Measurements from ENCODE around the gene MEIS1. TPM values are rescaled to one million over a fixed set of nuclear protein-coding genes. Genes with fewer than 3 reads are reported as not detected.

MEIS1 gene
- total RNA-seq, 1 experiment from 2014 or later, result 0.66 TPM

DNA sequence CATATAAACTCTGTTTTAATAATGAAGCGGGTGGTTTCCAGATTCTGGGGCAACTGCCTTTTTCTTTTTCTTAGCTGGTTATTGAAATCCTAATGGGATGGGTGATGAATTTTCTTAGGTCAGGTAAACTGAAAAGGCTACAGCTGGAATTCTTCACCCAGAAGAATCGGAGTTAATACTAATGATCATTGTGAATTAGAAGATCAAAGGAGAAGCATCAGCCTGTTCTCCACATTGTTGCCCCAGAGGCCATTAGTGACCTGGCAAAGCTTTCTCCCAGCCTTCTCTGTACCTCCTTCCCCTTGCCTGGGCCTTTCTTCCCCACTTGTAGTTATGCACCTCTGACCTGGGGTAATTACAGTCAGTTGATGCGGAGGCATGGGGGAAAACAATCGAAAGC is 82.8 kb downstream of the MEIS1 start:
- Histone ChIP-seq H4K91ac (ENCODE audit: insufficient read length, low read depth, low read length) (no peak overlapping the region), H3K18ac (ENCODE audit: insufficient read length, low read depth, low read length) (no peak overlapping the region), H3K23ac (ENCODE audit: insufficient read length, low read depth, low read length) (no peak overlapping the region), H3K79me1 (ENCODE audit: insufficient read depth, low read depth, low read length, poor library complexity, severe bottlenecking) (no peaks in the 10 kb centered on the region), H3K27ac (ENCODE audit: insufficient read length, low read depth, low read length) (no peak overlapping the region), H2BK12ac (ENCODE audit: insufficient read length, low read depth, low read length) (no peak overlapping the region), H3K56ac (ENCODE audit: insufficient read length, low read depth, low read length) (no peak overlapping the region), H3K4ac (ENCODE audit: low read depth, low read length) (no peak overlapping the region), H2AFZ (ENCODE audit: low read length) (no peak overlapping the region), H2BK120ac (ENCODE audit: low read depth, low read length, poor library complexity, severe bottlenecking) (no peak overlapping the region), H2BK5ac (ENCODE audit: insufficient read length, low read length) (no peak overlapping the region), H2BK20ac (ENCODE audit: low read depth, low read length, poor library complexity, severe bottlenecking) (no peak overlapping the region), H3T11ph (ENCODE audit: low read length) (no peak overlapping the region), H4K8ac (replicated peaks; ENCODE audit: insufficient read length, low read depth, low read length) (no peak overlapping the region), H3K27me3 (ENCODE audit: insufficient read depth, low read length) (no peaks in the 10 kb centered on the region), H3K14ac (ENCODE audit: insufficient read depth, low read length) (no peak overlapping the region), H3K9me3 (ENCODE audit: control insufficient read depth, low read depth, low read length) (no peaks in the 10 kb centered on the region), H3K9ac (ENCODE audit: extremely low read depth, insufficient read length, low read length) (no peak overlapping the region), H2BK15ac (ENCODE audit: low read depth, low read length) (no peak overlapping the region), H4K5ac (ENCODE audit: insufficient read length, low read depth, low read length) (no peak overlapping the region), H3K23me2 (ENCODE audit: insufficient read length, low read depth, low read length, poor library complexity, severe bottlenecking) (no peaks in the 10 kb centered on the region), H3K4me1 (ENCODE audit: insufficient read depth, low read length) (peaks cover 2% of the 10 kb centered on the region; the same call in 1 of the 2 replicates), H3K79me2 (ENCODE audit: insufficient read depth, low read length) (no peaks in the 10 kb centered on the region), H3K4me2 (ENCODE audit: insufficient read depth, insufficient read length, low read length) (no peak overlapping the region), H2AK5ac (ENCODE audit: insufficient read length, low read length) (no peak overlapping the region), H4K20me1 (ENCODE audit: control insufficient read depth, insufficient read depth, insufficient read length) (no peaks in the 10 kb centered on the region)
- TF ChIP-seq, protein P1, sequence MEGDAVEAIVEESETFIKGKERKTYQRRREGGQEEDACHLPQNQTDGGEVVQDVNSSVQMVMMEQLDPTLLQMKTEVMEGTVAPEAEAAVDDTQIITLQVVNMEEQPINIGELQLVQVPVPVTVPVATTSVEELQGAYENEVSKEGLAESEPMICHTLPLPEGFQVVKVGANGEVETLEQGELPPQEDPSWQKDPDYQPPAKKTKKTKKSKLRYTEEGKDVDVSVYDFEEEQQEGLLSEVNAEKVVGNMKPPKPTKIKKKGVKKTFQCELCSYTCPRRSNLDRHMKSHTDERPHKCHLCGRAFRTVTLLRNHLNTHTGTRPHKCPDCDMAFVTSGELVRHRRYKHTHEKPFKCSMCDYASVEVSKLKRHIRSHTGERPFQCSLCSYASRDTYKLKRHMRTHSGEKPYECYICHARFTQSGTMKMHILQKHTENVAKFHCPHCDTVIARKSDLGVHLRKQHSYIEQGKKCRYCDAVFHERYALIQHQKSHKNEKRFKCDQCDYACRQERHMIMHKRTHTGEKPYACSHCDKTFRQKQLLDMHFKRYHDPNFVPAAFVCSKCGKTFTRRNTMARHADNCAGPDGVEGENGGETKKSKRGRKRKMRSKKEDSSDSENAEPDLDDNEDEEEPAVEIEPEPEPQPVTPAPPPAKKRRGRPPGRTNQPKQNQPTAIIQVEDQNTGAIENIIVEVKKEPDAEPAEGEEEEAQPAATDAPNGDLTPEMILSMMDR (conservative IDR thresholded peaks at IDR 0.05), result no peak
- peaks cover 25 to 36% of the 10 kb centered on the region in 2 experiments for H3K4me1 Mint-ChIP-seq
- no peaks in the 10 kb centered on the region for H3K27me3 Mint-ChIP-seq (ENCODE audit: low read depth)
- WGBS (ENCODE audit: extremely low coverage, insufficient read length, low lambda C conversion rate), result no CpG with 5 or more reads among the region's 4 CpGs
- H3K27ac Mint-ChIP-seq, result no peak overlapping the region
- no peak for DNase-seq
- no peaks in the 10 kb centered on the region for H3K9me3 Mint-ChIP-seq
- H3K36me3 Mint-ChIP-seq (ENCODE audit: insufficient read depth in 1 of 3, low read depth in 3 of 3), result no peaks in the 10 kb centered on the region
- H3K4me3 Mint-ChIP-seq, result no peak overlapping the region

All from H9 (cell line).